HepG2 (cell line): ENCODE measurements around the gene ALKBH5. TPM values are rescaled to one million over a fixed set of nuclear protein-coding genes. Genes with fewer than 3 reads are reported as not detected.
A peak's percentile ranks its signal among the peaks of the same experiment; 100 is the strongest.

Experiments
- CC2D1A ChIP-seq: sonication (generic); formaldehyde crosslinking; IDR thresholded peaks from 2 replicates; pipeline ENCODE4 v1.8.1; 2023; ENCODE audit warnings: mild to moderate bottlenecking, missing genetic modification reagents
- FIP1L1 ChIP-seq: fragments of 200-400 bp; formaldehyde crosslinking; IDR thresholded peaks from 2 replicates; pipeline ENCODE4 v1.6.1; 2018; ENCODE audit warnings: low read depth, mild to moderate bottlenecking, low read length, moderate library complexity, borderline replicate concordance; ENCODE audit not compliant: insufficient read depth
- FLYWCH1 ChIP-seq: sonication (generic); formaldehyde crosslinking; IDR thresholded peaks from 2 replicates; pipeline ENCODE4 v1.8.1; 2023; ENCODE audit warnings: mild to moderate bottlenecking, missing genetic modification reagents
- FOXA3 ChIP-seq: IDR thresholded peaks from 2 replicates; pipeline ENCODE4 v1.6.1; 2016; ENCODE audit warnings: missing genetic modification reagents, missing compliant biosample characterization
- GLI4 ChIP-seq: sonication (generic); formaldehyde crosslinking; IDR thresholded peaks from 2 replicates; pipeline ENCODE4 v1.5.1; 2020; ENCODE audit warnings: missing genetic modification reagents, mild to moderate bottlenecking, moderate library complexity, borderline replicate concordance
- IKZF1 ChIP-seq: fragments of 450-650 bp; IDR thresholded peaks from 2 replicates; pipeline ENCODE4 v1.7.1; 2016
- KLF12 ChIP-seq: sonication (generic); formaldehyde crosslinking; IDR thresholded peaks from 2 replicates; pipeline ENCODE4 v1.4.0; 2020; ENCODE audit warnings: missing genetic modification reagents, borderline replicate concordance
- MEIS2 ChIP-seq: sonication (generic); formaldehyde crosslinking; IDR thresholded peaks from 2 replicates; pipeline ENCODE4 v1.9.0; 2021; ENCODE audit warnings: mild to moderate bottlenecking, missing genetic modification reagents
- NR2F2 ChIP-seq: IDR thresholded peaks from 2 replicates; pipeline ENCODE4 v1.6.1; 2012; ENCODE audit warnings: low read depth, inconsistent platforms, borderline replicate concordance
- RFXANK ChIP-seq: IDR thresholded peaks from 2 replicates; pipeline ENCODE4 v1.6.1; 2016
- SMARCE1 ChIP-seq: fragments of 450-650 bp; IDR thresholded peaks from 2 replicates; pipeline ENCODE4 v1.6.1; 2017; ENCODE audit warnings: borderline replicate concordance
- SMYD3 ChIP-seq: sonication (generic); formaldehyde crosslinking; IDR thresholded peaks from 2 replicates; pipeline ENCODE4 v1.8.1; 2023; ENCODE audit warnings: mild to moderate bottlenecking, missing genetic modification reagents
- ZFYVE20 ChIP-seq: sonication (generic); formaldehyde crosslinking; IDR thresholded peaks from 2 replicates; pipeline ENCODE4 v1.8.0; 2023; ENCODE audit warnings: low read depth, mild to moderate bottlenecking, moderate library complexity, missing genetic modification reagents, borderline replicate concordance
- ZNF230 ChIP-seq: sonication (generic); formaldehyde crosslinking; IDR thresholded peaks from 2 replicates; pipeline ENCODE4 v1.4.0; 2020; ENCODE audit warnings: mild to moderate bottlenecking, missing genetic modification reagents
- ZNF670 ChIP-seq: sonication (generic); formaldehyde crosslinking; IDR thresholded peaks from 2 replicates; pipeline ENCODE4 v1.8.0; 2022; ENCODE audit warnings: mild to moderate bottlenecking, missing genetic modification reagents, borderline replicate concordance
- ZNF781 ChIP-seq: sonication (generic); formaldehyde crosslinking; IDR thresholded peaks from 2 replicates; pipeline ENCODE4 v1.5.1; 2020; ENCODE audit warnings: borderline replicate concordance, mild to moderate bottlenecking, missing genetic modification reagents; ENCODE audit errors: not compliant biosample characterization
- polyA plus RNA-seq, 8 experiments: library from polyadenylated mRNA; depleted of rRNA in 3 of 8; stranded (reverse) in 7 of 8; unstranded in 1 of 8; fragments of >200 nt; fragmentation: Illumina TruSeq in 4 of 8; extraction: Trizol in 4 of 8; gene quantifications; 2 replicates each; pipeline versions ENCODE4 v1.2.1 to v1.2.3, GENCODE V29; 2011 to 2016; ENCODE audit warnings: low read depth in 4 of 8, missing spikeins in 1 of 8, mixed read lengths in 1 of 8; ENCODE audit not compliant: insufficient read depth in 1 of 8
- total RNA-seq, 5 experiments: library from RNA; depleted of rRNA; stranded (reverse); fragments of >200 nt; fragmentation: Illumina TruSeq; extraction: Trizol; gene quantifications; 2 replicates each; pipeline ENCODE4 v1.2.3, GENCODE V29; 2016; ENCODE audit warnings: low read depth in 1 of 5
- TF ChIP-seq, protein P1 (sequence below): IDR thresholded peaks from 2 replicates; pipeline ENCODE4 v1.6.1; 2012; ENCODE audit warnings: low read length, improper control_type of control experiment
- TF ChIP-seq, protein P2 (sequence below): sonication (generic); formaldehyde crosslinking; IDR thresholded peaks from 2 replicates; pipeline ENCODE4 v1.5.0; 2020; ENCODE audit warnings: mild to moderate bottlenecking, missing genetic modification reagents, moderate library complexity
- TF ChIP-seq, protein P3 (sequence below): sonication (generic); formaldehyde crosslinking; IDR thresholded peaks from 2 replicates; pipeline ENCODE4 v1.5.0; 2020; ENCODE audit warnings: missing genetic modification reagents, mild to moderate bottlenecking, borderline replicate concordance
- TF ChIP-seq, protein P4 (sequence below): sonication (generic); formaldehyde crosslinking; IDR thresholded peaks from 2 replicates; pipeline ENCODE4 v1.8.0; 2022; ENCODE audit warnings: missing genetic modification reagents, mild to moderate bottlenecking, borderline replicate concordance
- TF ChIP-seq, protein P5 (sequence below): sonication (generic); formaldehyde crosslinking; IDR thresholded peaks from 2 replicates; pipeline ENCODE4 v1.8.0; 2022; ENCODE audit warnings: mild to moderate bottlenecking, missing genetic modification reagents; ENCODE audit not compliant: insufficient replicate concordance

The ALKBH5 gene
- total and polyA plus RNA-seq, 2 of the 13 experiments (the other 11 are each of a cell fraction or from before 2014, with no cell fraction given) = 68.9 to 76.9 TPM

DNA sequence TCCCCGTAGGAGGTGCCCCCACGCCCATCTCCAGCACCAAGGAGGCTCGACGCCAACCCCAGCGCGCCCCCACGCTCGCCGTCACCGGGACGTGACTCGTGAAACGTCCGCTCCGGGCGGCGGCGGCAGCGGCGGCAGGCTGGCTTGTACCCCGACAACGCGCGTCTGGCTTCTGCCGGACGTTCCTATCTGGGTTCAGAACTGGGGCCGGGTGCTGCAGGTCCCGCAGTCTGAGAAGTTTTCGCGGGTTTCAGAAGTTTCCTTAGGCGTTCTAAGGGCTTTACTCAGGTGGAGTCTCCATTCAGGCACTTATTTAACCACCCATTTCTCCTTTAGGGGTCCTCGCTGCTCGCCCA is 672 bp upstream of the ALKBH5 start (continued):
- TF ChIP-seq, protein P1, sequence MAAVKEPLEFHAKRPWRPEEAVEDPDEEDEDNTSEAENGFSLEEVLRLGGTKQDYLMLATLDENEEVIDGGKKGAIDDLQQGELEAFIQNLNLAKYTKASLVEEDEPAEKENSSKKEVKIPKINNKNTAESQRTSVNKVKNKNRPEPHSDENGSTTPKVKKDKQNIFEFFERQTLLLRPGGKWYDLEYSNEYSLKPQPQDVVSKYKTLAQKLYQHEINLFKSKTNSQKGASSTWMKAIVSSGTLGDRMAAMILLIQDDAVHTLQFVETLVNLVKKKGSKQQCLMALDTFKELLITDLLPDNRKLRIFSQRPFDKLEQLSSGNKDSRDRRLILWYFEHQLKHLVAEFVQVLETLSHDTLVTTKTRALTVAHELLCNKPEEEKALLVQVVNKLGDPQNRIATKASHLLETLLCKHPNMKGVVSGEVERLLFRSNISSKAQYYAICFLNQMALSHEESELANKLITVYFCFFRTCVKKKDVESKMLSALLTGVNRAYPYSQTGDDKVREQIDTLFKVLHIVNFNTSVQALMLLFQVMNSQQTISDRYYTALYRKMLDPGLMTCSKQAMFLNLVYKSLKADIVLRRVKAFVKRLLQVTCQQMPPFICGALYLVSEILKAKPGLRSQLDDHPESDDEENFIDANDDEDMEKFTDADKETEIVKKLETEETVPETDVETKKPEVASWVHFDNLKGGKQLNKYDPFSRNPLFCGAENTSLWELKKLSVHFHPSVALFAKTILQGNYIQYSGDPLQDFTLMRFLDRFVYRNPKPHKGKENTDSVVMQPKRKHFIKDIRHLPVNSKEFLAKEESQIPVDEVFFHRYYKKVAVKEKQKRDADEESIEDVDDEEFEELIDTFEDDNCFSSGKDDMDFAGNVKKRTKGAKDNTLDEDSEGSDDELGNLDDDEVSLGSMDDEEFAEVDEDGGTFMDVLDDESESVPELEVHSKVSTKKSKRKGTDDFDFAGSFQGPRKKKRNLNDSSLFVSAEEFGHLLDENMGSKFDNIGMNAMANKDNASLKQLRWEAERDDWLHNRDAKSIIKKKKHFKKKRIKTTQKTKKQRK = no peak
- TF ChIP-seq, protein P2, sequence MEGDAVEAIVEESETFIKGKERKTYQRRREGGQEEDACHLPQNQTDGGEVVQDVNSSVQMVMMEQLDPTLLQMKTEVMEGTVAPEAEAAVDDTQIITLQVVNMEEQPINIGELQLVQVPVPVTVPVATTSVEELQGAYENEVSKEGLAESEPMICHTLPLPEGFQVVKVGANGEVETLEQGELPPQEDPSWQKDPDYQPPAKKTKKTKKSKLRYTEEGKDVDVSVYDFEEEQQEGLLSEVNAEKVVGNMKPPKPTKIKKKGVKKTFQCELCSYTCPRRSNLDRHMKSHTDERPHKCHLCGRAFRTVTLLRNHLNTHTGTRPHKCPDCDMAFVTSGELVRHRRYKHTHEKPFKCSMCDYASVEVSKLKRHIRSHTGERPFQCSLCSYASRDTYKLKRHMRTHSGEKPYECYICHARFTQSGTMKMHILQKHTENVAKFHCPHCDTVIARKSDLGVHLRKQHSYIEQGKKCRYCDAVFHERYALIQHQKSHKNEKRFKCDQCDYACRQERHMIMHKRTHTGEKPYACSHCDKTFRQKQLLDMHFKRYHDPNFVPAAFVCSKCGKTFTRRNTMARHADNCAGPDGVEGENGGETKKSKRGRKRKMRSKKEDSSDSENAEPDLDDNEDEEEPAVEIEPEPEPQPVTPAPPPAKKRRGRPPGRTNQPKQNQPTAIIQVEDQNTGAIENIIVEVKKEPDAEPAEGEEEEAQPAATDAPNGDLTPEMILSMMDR (CRISPR knock-in tag) = peak; percentile 48
- no peak for TF ChIP-seq FLYWCH1
- no peak for TF ChIP-seq GLI4 (CRISPR knock-in tag)
- no peak for TF ChIP-seq ZFYVE20 (CRISPR knock-in tag)
- TF ChIP-seq IKZF1 = no peak
- TF ChIP-seq ZNF230 (CRISPR knock-in tag) = 0 out of 2 replicates have a peak, but pooled peaks have one; percentile 24
- no peak; the same call in 1 of the 2 replicates for TF ChIP-seq MEIS2 (CRISPR knock-in tag)
- TF ChIP-seq RFXANK (CRISPR knock-in tag) = no peak
- no peak for TF ChIP-seq FOXA3 (CRISPR knock-in tag)
- TF ChIP-seq, protein P3, sequence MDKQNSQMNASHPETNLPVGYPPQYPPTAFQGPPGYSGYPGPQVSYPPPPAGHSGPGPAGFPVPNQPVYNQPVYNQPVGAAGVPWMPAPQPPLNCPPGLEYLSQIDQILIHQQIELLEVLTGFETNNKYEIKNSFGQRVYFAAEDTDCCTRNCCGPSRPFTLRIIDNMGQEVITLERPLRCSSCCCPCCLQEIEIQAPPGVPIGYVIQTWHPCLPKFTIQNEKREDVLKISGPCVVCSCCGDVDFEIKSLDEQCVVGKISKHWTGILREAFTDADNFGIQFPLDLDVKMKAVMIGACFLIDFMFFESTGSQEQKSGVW (CRISPR knock-in tag) = no peak
- TF ChIP-seq FIP1L1 = no peak
- no peak for TF ChIP-seq NR2F2
- TF ChIP-seq, protein P4, sequence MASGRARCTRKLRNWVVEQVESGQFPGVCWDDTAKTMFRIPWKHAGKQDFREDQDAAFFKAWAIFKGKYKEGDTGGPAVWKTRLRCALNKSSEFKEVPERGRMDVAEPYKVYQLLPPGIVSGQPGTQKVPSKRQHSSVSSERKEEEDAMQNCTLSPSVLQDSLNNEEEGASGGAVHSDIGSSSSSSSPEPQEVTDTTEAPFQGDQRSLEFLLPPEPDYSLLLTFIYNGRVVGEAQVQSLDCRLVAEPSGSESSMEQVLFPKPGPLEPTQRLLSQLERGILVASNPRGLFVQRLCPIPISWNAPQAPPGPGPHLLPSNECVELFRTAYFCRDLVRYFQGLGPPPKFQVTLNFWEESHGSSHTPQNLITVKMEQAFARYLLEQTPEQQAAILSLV (CRISPR knock-in tag) = 0 out of 2 replicates have a peak, but pooled peaks have one; percentile 10
- no peak for TF ChIP-seq CC2D1A (CRISPR knock-in tag)
- TF ChIP-seq ZNF670 (CRISPR knock-in tag) = no peak
- TF ChIP-seq KLF12 (CRISPR knock-in tag) = no peak; the same call in none of the 2 replicates
- peak; percentile 89 for TF ChIP-seq ZNF781
- TF ChIP-seq SMARCE1 = no peak
- TF ChIP-seq, protein P5, sequence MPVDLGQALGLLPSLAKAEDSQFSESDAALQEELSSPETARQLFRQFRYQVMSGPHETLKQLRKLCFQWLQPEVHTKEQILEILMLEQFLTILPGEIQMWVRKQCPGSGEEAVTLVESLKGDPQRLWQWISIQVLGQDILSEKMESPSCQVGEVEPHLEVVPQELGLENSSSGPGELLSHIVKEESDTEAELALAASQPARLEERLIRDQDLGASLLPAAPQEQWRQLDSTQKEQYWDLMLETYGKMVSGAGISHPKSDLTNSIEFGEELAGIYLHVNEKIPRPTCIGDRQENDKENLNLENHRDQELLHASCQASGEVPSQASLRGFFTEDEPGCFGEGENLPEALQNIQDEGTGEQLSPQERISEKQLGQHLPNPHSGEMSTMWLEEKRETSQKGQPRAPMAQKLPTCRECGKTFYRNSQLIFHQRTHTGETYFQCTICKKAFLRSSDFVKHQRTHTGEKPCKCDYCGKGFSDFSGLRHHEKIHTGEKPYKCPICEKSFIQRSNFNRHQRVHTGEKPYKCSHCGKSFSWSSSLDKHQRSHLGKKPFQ (CRISPR knock-in tag) = peak; percentile 76
- no peak; the same call in 1 of the 2 replicates for TF ChIP-seq SMYD3 (CRISPR knock-in tag)
